ENCODE data around the gene FBLN2.
A peak's percentile ranks its signal among the peaks of the same experiment; 100 is the strongest.

The FBLN2 gene

GRCh38 chr3:13546667-13547171 lies 2.2 kb upstream of the FBLN2 start:
- Histone ChIP-seq H3K9ac (ENCODE audit: low read depth, low read length) (no peak overlapping the region), H2AFZ (ENCODE audit: low read depth, low read length) (no peak overlapping the region), H3K27ac (ENCODE audit: low read length) (peak overlapping the region; percentile 46), H3K36me3 (ENCODE audit: insufficient read depth, low read length) (no peaks in the 10 kb centered on the region), H3K27me3 (ENCODE audit: insufficient read depth, low read length, poor library complexity) (no peaks in the 10 kb centered on the region), H3K4me2 (ENCODE audit: insufficient read depth, low read length) (no peak overlapping the region), H3K79me2 (ENCODE audit: insufficient read depth, low read length) (no peaks in the 10 kb centered on the region), H3K4me1 (ENCODE audit: insufficient read depth, low read length) (peaks cover 47% of the 10 kb centered on the region), H4K20me1 (ENCODE audit: insufficient read depth, low read length) (no peaks in the 10 kb centered on the region), H3K4me3 (ENCODE audit: low read depth in 1 of 2, low read length in 2 of 2) (no peak overlapping the region), H3K9me3 (ENCODE audit: insufficient read depth, low read length, severe bottlenecking) (peaks cover 5% of the 10 kb centered on the region)
- TF ChIP-seq EZH2 (IDR thresholded peaks at IDR 0.05; ENCODE audit: borderline replicate concordance, low read depth, low read length, severe bottlenecking) = no peak
- TF ChIP-seq CTCF (IDR thresholded peaks at IDR 0.05; ENCODE audit: borderline replicate concordance, extremely low read depth, low read length, poor library complexity, severe bottlenecking) = no peak
- no peak for DNase-seq
- no peak for ATAC-seq (ENCODE audit: insufficient read depth, low read depth)

- Histone ChIP-seq H3K9ac (ENCODE audit: low read depth, low read length) (no peak overlapping the region), H3K9me3 (ENCODE audit: insufficient read depth, low read length, severe bottlenecking) (no peaks in the 10 kb centered on the region), H3K27ac (ENCODE audit: low read length) (no peak overlapping the region; the same call in 1 of the 2 replicates), H3K4me3 (ENCODE audit: low read depth in 1 of 2, low read length in 2 of 2) (no peak overlapping the region), H3K4me2 (ENCODE audit: insufficient read depth, low read length) (no peak overlapping the region), H3K27me3 (ENCODE audit: insufficient read depth, low read length, poor library complexity) (no peaks in the 10 kb centered on the region), H3K79me2 (ENCODE audit: insufficient read depth, low read length) (no peaks in the 10 kb centered on the region), H3K36me3 (ENCODE audit: insufficient read depth, low read length) (no peaks in the 10 kb centered on the region), H2AFZ (ENCODE audit: low read depth, low read length) (no peak overlapping the region), H3K4me1 (ENCODE audit: insufficient read depth, low read length) (peaks cover 47% of the 10 kb centered on the region), H4K20me1 (ENCODE audit: insufficient read depth, low read length) (no peaks in the 10 kb centered on the region)
- no peak for TF ChIP-seq EZH2 (IDR thresholded peaks at IDR 0.05; ENCODE audit: borderline replicate concordance, low read depth, low read length, severe bottlenecking)
- TF ChIP-seq CTCF (IDR thresholded peaks at IDR 0.05; ENCODE audit: borderline replicate concordance, extremely low read depth, low read length, poor library complexity, severe bottlenecking) = no peak
- no peak for ATAC-seq (ENCODE audit: insufficient read depth, low read depth)
- no peak for DNase-seq
Measured at GRCh38 chr3:13547591-13548371, 1.1 kb upstream of the FBLN2 start.

- Histone ChIP-seq H3K4me3 (ENCODE audit: low read depth in 1 of 2, low read length in 2 of 2) (no peak overlapping the region), H3K27ac (ENCODE audit: low read length) (0 out of 2 replicates have a peak overlapping the region, but pooled peaks have one; percentile 38)
Measured at GRCh38 chr3:13549623-13550422, 898 bp downstream of the FBLN2 start.

More at GRCh38 chr3:13549623-13550422, 898 bp downstream of the FBLN2 start:
- ATAC-seq (ENCODE audit: insufficient read depth, low read depth) = peak; percentile 66
- Histone ChIP-seq H3K9me3 (ENCODE audit: insufficient read depth, low read length, severe bottlenecking) (no peaks in the 10 kb centered on the region), H3K4me1 (ENCODE audit: insufficient read depth, low read length) (peaks cover 28% of the 10 kb centered on the region), H2AFZ (ENCODE audit: low read depth, low read length) (no peak overlapping the region), H3K36me3 (ENCODE audit: insufficient read depth, low read length) (no peaks in the 10 kb centered on the region), H4K20me1 (ENCODE audit: insufficient read depth, low read length) (no peaks in the 10 kb centered on the region), H3K27me3 (ENCODE audit: insufficient read depth, low read length, poor library complexity) (no peaks in the 10 kb centered on the region), H3K79me2 (ENCODE audit: insufficient read depth, low read length) (no peaks in the 10 kb centered on the region), H3K9ac (ENCODE audit: low read depth, low read length) (no peak overlapping the region), H3K4me2 (ENCODE audit: insufficient read depth, low read length) (no peak overlapping the region)
- TF ChIP-seq CTCF (IDR thresholded peaks at IDR 0.05; ENCODE audit: borderline replicate concordance, extremely low read depth, low read length, poor library complexity, severe bottlenecking) (no peak), EZH2 (IDR thresholded peaks at IDR 0.05; ENCODE audit: borderline replicate concordance, low read depth, low read length, severe bottlenecking) (no peak)
- peak; percentile 80 for DNase-seq
